GM11168 (cell line): ENCODE measurements around the gene ARL8A.
"Not testable (repeated sequence)": the region's sequence is repeated elsewhere in the genome, so short reads cannot be mapped to it uniquely, and the experiment has no call there.

Experiments used
- in situ Hi-C: fragments of 300-500 bp; cut with MboI; formaldehyde crosslinking; loops from one replicate; pipeline ENCODE4 v1.12.0; 2022; ENCODE audit warnings: low sequenced_read_pairs; ENCODE audit not compliant: unreplicated experiment

The ARL8A gene

GRCh38 chr1:202176949-202177927 lies 32.7 kb upstream of the ARL8A start:
- in situ Hi-C loops = loop anchor here (25.0 kb wide), 1 partner anchor 510 kb away; no protein-coding TSS in a partner anchor

- in situ Hi-C loops = no loop called here
Observed at GRCh38 chr1:202173993-202174392, 29.5 kb upstream of the ARL8A start.

GRCh38 chr1:202172015-202172355 lies 27.4 kb upstream of the ARL8A start:
- in situ Hi-C loops = no loop called here

GRCh38 chr1:202171292-202172014 lies 26.9 kb upstream of the ARL8A start:
- in situ Hi-C loops = no loop called here

- in situ Hi-C loops = no loop called here
Observed at GRCh38 chr1:202170726-202171125, 26.2 kb upstream of the ARL8A start.

GRCh38 chr1:202168861-202169260 lies 24.3 kb upstream of the ARL8A start:
- in situ Hi-C loops = no loop called here

GRCh38 chr1:202167708-202168415 lies 23.3 kb upstream of the ARL8A start:
- in situ Hi-C loops = no loop called here

- in situ Hi-C loops = not testable (repeated sequence)
Observed at GRCh38 chr1:202167054-202167453, 22.5 kb upstream of the ARL8A start.

- in situ Hi-C loops = no loop called here
Observed at GRCh38 chr1:202165942-202166843, 21.7 kb upstream of the ARL8A start.

- in situ Hi-C loops = no loop called here
Observed at GRCh38 chr1:202165267-202165941, 20.9 kb upstream of the ARL8A start.

- in situ Hi-C loops = no loop called here
Observed at GRCh38 chr1:202164271-202165037, 19.9 kb upstream of the ARL8A start.

- in situ Hi-C loops = no loop called here
Observed at GRCh38 chr1:202163281-202164270, 19.0 kb upstream of the ARL8A start.

- in situ Hi-C loops = no loop called here
Observed at GRCh38 chr1:202162418-202163280, 18.1 kb upstream of the ARL8A start.

- in situ Hi-C loops = no loop called here
Observed at GRCh38 chr1:202162047-202162417, 17.5 kb upstream of the ARL8A start.

- in situ Hi-C loops = no loop called here
Observed at GRCh38 chr1:202161151-202162046, 16.9 kb upstream of the ARL8A start.
